Measurements from ENCODE around the gene RTP2. TPM values are rescaled to one million over a fixed set of nuclear protein-coding genes. Genes with fewer than 3 reads are reported as not detected.

The RTP2 gene
- total RNA-seq, 1 donor from 2014 or later, result not detected

DNA sequence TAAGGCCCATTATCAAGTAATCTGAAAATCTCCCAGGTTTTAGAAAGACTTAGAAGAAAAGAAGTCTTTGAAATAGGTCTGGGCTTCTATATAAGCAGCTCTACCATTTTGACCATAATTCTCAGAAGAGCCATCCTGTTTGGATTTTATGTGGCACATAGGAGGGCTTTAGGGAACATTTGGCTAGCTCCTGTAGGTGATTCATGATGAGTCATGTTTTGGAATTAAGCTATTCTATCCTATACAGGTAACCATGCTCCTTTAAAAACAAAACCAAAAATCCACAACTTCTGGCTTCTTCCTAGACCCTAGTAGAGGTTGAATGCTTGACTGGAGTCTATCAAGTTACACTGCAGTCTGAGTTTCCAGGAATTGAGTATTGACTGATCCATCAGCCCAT, 41.1 kb downstream of the RTP2 start:
- ChIA-PET POLR2A (no interaction called here), CTCF (interaction anchor here (1.9 kb wide), 1 partner anchor 18 kb away, joined by 11 read pairs; no protein-coding TSS in a partner anchor)
- peaks cover 15% of the 10 kb centered on the region for H3K4me1 Mint-ChIP-seq
- H3K4me3 Mint-ChIP-seq, result no peak overlapping the region
- intact Hi-C loops (cut with micrococcal nuclease), result no loop called here
- TF ChIP-seq CTCF (IDR thresholded peaks at IDR 0.05), result no peak
- ATAC-seq (ENCODE audit: low read depth), result no peak
- DNase-seq, result no peak
- H3K27me3 Mint-ChIP-seq, result no peaks in the 10 kb centered on the region
- H3K27ac Mint-ChIP-seq, result no peak overlapping the region
- H3K36me3 Mint-ChIP-seq (ENCODE audit: low read depth), result no peaks in the 10 kb centered on the region
- peaks cover 11% of the 10 kb centered on the region for H3K9me3 Mint-ChIP-seq

DNA sequence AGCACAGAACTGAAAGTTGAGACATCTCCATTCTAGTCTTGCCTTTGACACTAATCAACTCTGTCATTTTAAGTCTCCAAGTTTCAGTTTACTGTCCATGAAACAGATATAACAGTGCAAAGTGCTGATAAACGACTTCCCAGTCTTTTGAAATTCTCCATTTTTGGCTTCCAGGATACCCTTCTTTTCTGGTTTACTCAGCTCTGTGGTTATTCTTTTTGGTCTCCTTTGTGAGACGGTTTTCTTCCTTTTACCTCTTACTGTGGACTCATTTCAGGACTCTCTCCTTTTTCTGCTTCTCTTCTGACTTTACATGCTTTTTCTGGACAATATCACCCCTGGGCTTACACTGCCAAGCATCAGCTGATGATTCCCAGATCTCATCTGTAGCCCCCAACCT, 51.1 kb downstream of the RTP2 start:
- Mint-ChIP-seq H3K4me3 (no peak overlapping the region), H3K27me3 (peaks cover 33% of the 10 kb centered on the region), H3K27ac (no peak overlapping the region), H3K9me3 (no peaks in the 10 kb centered on the region), H3K4me1 (no peaks in the 10 kb centered on the region), H3K36me3 (ENCODE audit: low read depth) (no peaks in the 10 kb centered on the region)
- no peak for ATAC-seq (ENCODE audit: low read depth)
- intact Hi-C loops (cut with micrococcal nuclease), result no loop called here
- no peak for TF ChIP-seq CTCF (IDR thresholded peaks at IDR 0.05)
- ChIA-PET CTCF (interaction anchor here (1.4 kb wide), 1 partner anchor 28 kb away, joined by 5 read pairs; no protein-coding TSS in a partner anchor), POLR2A (no interaction called here)
- DNase-seq, result no peak

Other genes with a start within 250 kb of the RTP2 start
- not detected in 2 replicates for gene SST, start 32.2 kb downstream of the RTP2 start, total RNA-seq
- gene BCL6, start 42.9 kb upstream of the RTP2 start, total RNA-seq, result 100 and 112 TPM in 2 replicates

All from activated B cell treated with CpG ODN at 0.5 μM for 24 hours (primary cell).